H1 (cell line): Measurements from ENCODE around the gene USP12. TPM values are rescaled to one million over a fixed set of nuclear protein-coding genes. Genes with fewer than 3 reads are reported as not detected.

Experiments used
- CTCF ChIA-PET: fragments of 300-600 bp; sonication (Branson Sonifier 250); formaldehyde crosslinking; loops from one replicate; lab custom pipeline; 2021; ENCODE audit not compliant: partially characterized antibody; lab: Charles Lee
- POLR2A ChIA-PET: fragments of 300-600 bp; sonication (Branson Sonifier 250); formaldehyde crosslinking; loops from one replicate; lab custom pipeline; 2021; ENCODE audit warnings: inconsistent platforms; ENCODE audit not compliant: partially characterized antibody; lab: Charles Lee
- DNase-seq, 2 experiments: peaks; one replicate each; pipeline versions ENCODE4 v3.0.0 to v3.0.0-alpha.2; 2010 to 2022; ENCODE audit warnings: low spot score in 2 of 2, low read depth in 1 of 2, mixed read lengths in 1 of 2
- FAIRE-seq: peaks from 2 replicates; lab custom pipeline; 2011; peaks lifted over from hg19 to GRCh38; lab: Jason Lieb, UNC
- H2AFZ ChIP-seq: 2 replicates; pipeline ENCODE4 v1.8.1; 2012; ENCODE audit warnings: low read length, inconsistent platforms
- H2AK5ac ChIP-seq: 2 replicates; pipeline ENCODE4 v1.6.1; 2013; ENCODE audit warnings: low read depth, low read length
- H2BK120ac ChIP-seq: replicated peaks from 2 replicates; pipeline ENCODE3; 2013; ENCODE audit warnings: low read depth, low read length, inconsistent platforms
- H2BK12ac ChIP-seq: 2 replicates; pipeline ENCODE4 v1.6.1; 2013; ENCODE audit warnings: low read depth, low read length
- H2BK15ac ChIP-seq: 2 replicates; pipeline ENCODE4 v1.6.1; 2013; ENCODE audit warnings: low read length
- H2BK20ac ChIP-seq: 2 replicates; pipeline ENCODE4 v1.6.1; 2013; ENCODE audit warnings: low read length
- H2BK5ac ChIP-seq: 2 replicates; pipeline ENCODE4 v1.6.1; 2013; ENCODE audit warnings: low read depth, low read length
- H3K14ac ChIP-seq: 2 replicates; pipeline ENCODE4 v1.6.1; 2013; ENCODE audit warnings: inconsistent platforms; ENCODE audit not compliant: insufficient read length
- H3K18ac ChIP-seq: 2 replicates; pipeline ENCODE4 v1.6.1; 2013; ENCODE audit warnings: low read length; ENCODE audit errors: extremely low read depth
- H3K23ac ChIP-seq: 2 replicates; pipeline ENCODE4 v1.6.1; 2013; ENCODE audit warnings: inconsistent platforms; ENCODE audit not compliant: insufficient read length
- H3K23me2 ChIP-seq: 2 replicates; pipeline ENCODE4 v1.6.1; 2013; ENCODE audit warnings: low read depth, low read length
- H3K27ac ChIP-seq: 2 replicates; pipeline ENCODE4 v1.6.1; 2011; ENCODE audit warnings: low read depth, low read length, inconsistent platforms
- H3K27me3 ChIP-seq, 4 experiments: replicated peaks in 1 of 4; 1 replicate in 1 of 4; 2 replicates in 3 of 4; pipeline versions ENCODE4 v1.6.1 to v1.8.1; 2011 to 2013; ENCODE audit warnings: low read length in 3 of 4, mild to moderate bottlenecking in 3 of 4, inconsistent platforms in 2 of 4, mixed read lengths in 2 of 4, moderate library complexity in 1 of 4; ENCODE audit not compliant: control insufficient read depth in 3 of 4, insufficient read depth in 3 of 4; ENCODE audit errors: extremely low read depth in 1 of 4
- H3K36me3 ChIP-seq, 4 experiments: 2 replicates each; pipeline versions ENCODE4 v1.6.1 to v1.8.1; 2011 to 2013; ENCODE audit warnings: mild to moderate bottlenecking in 4 of 4, low read length in 3 of 4, moderate library complexity in 2 of 4, control low read depth in 1 of 4, inconsistent platforms in 1 of 4; ENCODE audit not compliant: insufficient read depth in 4 of 4, control insufficient read depth in 2 of 4
- H3K4ac ChIP-seq: replicated peaks from 2 replicates; pipeline ENCODE3; 2013; ENCODE audit warnings: low read length, low read depth, mixed read lengths, inconsistent platforms; ENCODE audit not compliant: insufficient read length
- H3K4me1 ChIP-seq, 4 experiments: replicated peaks in 1 of 4; 1 replicate in 1 of 4; 2 replicates in 3 of 4; pipeline versions ENCODE4 v1.6.1 to v1.8.1; 2011 to 2013; ENCODE audit warnings: low read length in 3 of 4, inconsistent platforms in 2 of 4, mixed read lengths in 1 of 4; ENCODE audit not compliant: insufficient read depth in 4 of 4, control insufficient read depth in 3 of 4
- H3K4me2 ChIP-seq, 2 experiments: 2 replicates each; pipeline versions ENCODE4 v1.6.1 to v1.8.1; 2011 to 2013; ENCODE audit warnings: low read depth in 2 of 2, low read length in 2 of 2, control low read depth in 1 of 2, inconsistent platforms in 1 of 2, mild to moderate bottlenecking in 1 of 2; ENCODE audit not compliant: insufficient read depth in 1 of 2
- H3K4me3 ChIP-seq, 4 experiments: fragments of 200-600, 300-600 bp in 1 of 4; sonication (generic), shearing (Covaris generic), sonication (Bioruptor Twin) in 1 of 4; 2 replicates each; pipeline versions ENCODE4 v1.5.1 to v1.8.1; 2011 to 2016; ENCODE audit warnings: low read length in 4 of 4, low read depth in 3 of 4, control low read depth in 2 of 4, inconsistent platforms in 2 of 4, mild to moderate bottlenecking in 2 of 4, mixed read lengths in 1 of 4, moderate library complexity in 1 of 4; ENCODE audit not compliant: insufficient read depth in 2 of 4; ENCODE audit errors: extremely low read depth in 1 of 4
- H3K56ac ChIP-seq: replicated peaks from 2 replicates; pipeline ENCODE3; 2013; ENCODE audit warnings: low read depth, mild to moderate bottlenecking, mixed read lengths, low read length, inconsistent platforms; ENCODE audit not compliant: insufficient read length
- H3K79me1 ChIP-seq: 2 replicates; pipeline ENCODE4 v1.6.1; 2013; ENCODE audit warnings: low read depth, low read length, control low read depth
- H3K79me2 ChIP-seq, 2 experiments: 2 replicates each; pipeline versions ENCODE4 v1.6.1 to v1.8.1; 2012 to 2013; ENCODE audit warnings: low read length in 2 of 2, mild to moderate bottlenecking in 2 of 2, inconsistent platforms in 1 of 2; ENCODE audit not compliant: insufficient read depth in 2 of 2, control insufficient read depth in 1 of 2
- H3K9ac ChIP-seq, 4 experiments: replicated peaks in 1 of 4; 1 replicate in 1 of 4; 2 replicates in 3 of 4; pipeline versions ENCODE4 v1.6.1 to v1.8.1; 2011 to 2013; ENCODE audit warnings: low read depth in 3 of 4, low read length in 3 of 4, control low read depth in 2 of 4, mild to moderate bottlenecking in 2 of 4, moderate library complexity in 2 of 4, inconsistent platforms in 1 of 4; ENCODE audit errors: extremely low read depth in 1 of 4
- H3K9me3 ChIP-seq, 2 experiments: 2 replicates each; pipeline versions ENCODE4 v1.6.1 to v1.8.1; 2012 to 2013; ENCODE audit warnings: mild to moderate bottlenecking in 2 of 2, moderate library complexity in 2 of 2, control low read depth in 1 of 2, inconsistent platforms in 1 of 2, low read depth in 1 of 2, low read length in 1 of 2, mixed read lengths in 1 of 2; ENCODE audit not compliant: insufficient read depth in 2 of 2
- H4K20me1 ChIP-seq, 2 experiments: replicated peaks in 1 of 2; 2 replicates each; pipeline versions ENCODE3 to v1.8.1; 2011 to 2013; ENCODE audit warnings: inconsistent platforms in 2 of 2, low read length in 2 of 2, mild to moderate bottlenecking in 1 of 2; ENCODE audit not compliant: insufficient read depth in 2 of 2, control insufficient read depth in 1 of 2
- H4K5ac ChIP-seq: 2 replicates; pipeline ENCODE4 v1.6.1; 2013; ENCODE audit warnings: low read length, low read depth, mixed read lengths, inconsistent platforms; ENCODE audit not compliant: insufficient read length
- H4K8ac ChIP-seq: 2 replicates; pipeline ENCODE4 v1.8.0; 2013; ENCODE audit warnings: mild to moderate bottlenecking, moderate library complexity, low read length, inconsistent platforms; ENCODE audit not compliant: insufficient read depth; ENCODE audit errors: extremely low read depth
- H4K91ac ChIP-seq: replicated peaks from 2 replicates; pipeline ENCODE3; 2013; ENCODE audit warnings: low read length, mixed read lengths, inconsistent platforms; ENCODE audit not compliant: insufficient read length
- E2F6 ChIP-seq: IDR thresholded peaks from 2 replicates; pipeline ENCODE4 v1.6.1; 2012; ENCODE audit warnings: inconsistent platforms
- KDM4A ChIP-seq: IDR thresholded peaks from one replicate; pipeline ENCODE4 v1.7.1; 2012; ENCODE audit warnings: low read depth, mild to moderate bottlenecking, moderate library complexity, low read length, inconsistent platforms; ENCODE audit not compliant: severe bottlenecking
- SAP30 ChIP-seq: fragments of 300-600 bp; sonication (generic); IDR thresholded peaks from 2 replicates; pipeline ENCODE4 v1.7.1; 2012; ENCODE audit warnings: low read length, moderate library complexity, mild to moderate bottlenecking, inconsistent platforms; ENCODE audit not compliant: insufficient read depth, insufficient replicate concordance
- WGBS, 2 experiments: shearing (Covaris generic) in 1 of 2; methylation state at CpG; one replicate each; pipeline versions ENCODE4 v1.1.6 to v1.1.7; 2013 to 2015; ENCODE audit warnings: low lambda C conversion rate in 2 of 2, mixed read lengths in 2 of 2, inconsistent platforms in 1 of 2, low coverage in 1 of 2, missing lambda C conversion rate in 1 of 2; ENCODE audit not compliant: insufficient replicate concordance in 2 of 2, insufficient coverage in 1 of 2, insufficient read length in 1 of 2; ENCODE audit errors: extremely low coverage in 1 of 2, missing lambda C conversion rate in 1 of 2; 5-methylcytosine and 5-hydroxymethylcytosine counted together
- polyA plus RNA-seq, 7 experiments: library from polyadenylated mRNA; depleted of rRNA in 3 of 7; stranded (reverse) in 5 of 7; unstranded in 2 of 7; fragments of >200 nt in 5 of 7; fragments of 200-250 nt in 2 of 7; gene quantifications; 1 replicate in 5 of 7; 2 replicates in 1 of 7; 4 replicates in 1 of 7; pipeline versions ENCODE4 v1.2.1 to v1.2.3, GENCODE V29; 2011 to 2013; ENCODE audit warnings: missing spikeins in 2 of 7, mixed read lengths in 2 of 7
- total RNA-seq: library from RNA; stranded (reverse); fragmentation: NEBNext Ultra II Directional; extraction: Animal tissue kit (Norgen Biotek cat#: 25700); gene quantifications from 2 replicates; pipeline ENCODE4 v1.2.1, GENCODE V29; 2021

The USP12 gene
- total and polyA plus RNA-seq, 2 of the 8 experiments (the other 6 are each of a cell fraction or from before 2014, with no cell fraction given), result 4.0 to 30.0 TPM

- H3K56ac ChIP-seq, result no peak overlapping the region
- whole genome bisulfite sequencing, 2 experiments, result 97% methylated on average over 4 of the region's 4 CpGs; no CpG with 5 or more reads in 1 of the 2 experiments
- H2AFZ ChIP-seq, result no peak overlapping the region; the same call in 1 of the 2 replicates
- H3K36me3 ChIP-seq, result no peaks in the 10 kb centered on the region
- POLR2A ChIA-PET, result no interaction called here
- DNase-seq (no peak), FAIRE-seq (no peak)
- no peaks in the 10 kb centered on the region; a peak in 2 of 7 replicates for H3K27me3 ChIP-seq
- H2BK120ac ChIP-seq, result no peak overlapping the region
- no peak overlapping the region for H3K23ac ChIP-seq
- H2BK12ac ChIP-seq, result peak overlapping the region; percentile 63; the same call in 1 of the 2 replicates
- no peak overlapping the region; the same call in 1 of the 2 replicates for H3K18ac ChIP-seq
- H2BK20ac ChIP-seq, result no peak overlapping the region
- H3K4me1 ChIP-seq, result peaks cover 2 to 12% (median 6%) of the 10 kb centered on the region in 4 experiments; a peak in 5 of 7 replicates
- no peak for TF ChIP-seq SAP30
- peak; percentile 57; the same call in 1 of the 2 replicates for TF ChIP-seq E2F6
- no peak for TF ChIP-seq KDM4A
- H4K5ac ChIP-seq, result no peak overlapping the region
- H2BK5ac ChIP-seq, result 0 out of 2 replicates have a peak overlapping the region, but pooled peaks have one; percentile 16
- H4K20me1 ChIP-seq, result no peaks in the 10 kb centered on the region
- H3K9me3 ChIP-seq, result no peaks in the 10 kb centered on the region
- H3K79me1 ChIP-seq, result no peaks in the 10 kb centered on the region
- no peak overlapping the region for H3K4me3 ChIP-seq
- H3K14ac ChIP-seq, result no peak overlapping the region
- CTCF ChIA-PET, result interaction anchor here (1.0 to 1.8 kb wide), 2 partner anchors 293 to 321 kb away, joined by 3 to 4 read pairs; no protein-coding TSS in a partner anchor
- no peaks in the 10 kb centered on the region for H3K79me2 ChIP-seq
- no peak overlapping the region for H4K8ac ChIP-seq
- no peak overlapping the region for H3K4ac ChIP-seq
- H2AK5ac ChIP-seq, result 0 out of 2 replicates have a peak overlapping the region, but pooled peaks have one; percentile 15
- H2BK15ac ChIP-seq, result no peak overlapping the region
- no peak overlapping the region for H3K27ac ChIP-seq
- H3K23me2 ChIP-seq, result no peaks in the 10 kb centered on the region
- no peak overlapping the region for H4K91ac ChIP-seq
- no peak overlapping the region for H3K9ac ChIP-seq
- H3K4me2 ChIP-seq, result no peak overlapping the region
Measured at GRCh38 chr13:27040826-27041108, 130.8 kb downstream of the USP12 start.
